Tibial nerve (tissue), 4 donors: Measurements from ENCODE around the gene FRMD6. TPM values are rescaled to one million over a fixed set of nuclear protein-coding genes. Genes with fewer than 3 reads are reported as not detected.
A peak's percentile ranks its signal among the peaks of the same experiment; 100 is the strongest.

Source experiments
- DNase-seq, 2 donors: peaks; one replicate each; pipeline ENCODE4 v3.0.0-alpha.2; 2019; ENCODE audit warnings: low spot score in 2 of 2
- H3K27ac ChIP-seq, 4 donors: fragments of 200-600 bp; sonication (generic) in 3 of 4; one replicate each; pipeline ENCODE4 v1.5.1; 2017 to 2019; ENCODE audit warnings: mild to moderate bottlenecking in 1 of 4
- H3K27me3 ChIP-seq, 2 donors: fragments of 200-600 bp; sonication (generic) in 1 of 2; one replicate each; pipeline versions ENCODE4 v1.5.1 to v1.6.0; 2017 to 2019
- H3K36me3 ChIP-seq, 3 donors: fragments of 200-600 bp; sonication (generic); one replicate each; pipeline ENCODE4 v1.5.1; 2018 to 2019
- H3K4me1 ChIP-seq, 4 donors: fragments of 200-600 bp; sonication (generic) in 3 of 4; one replicate each; pipeline ENCODE4 v1.5.1; 2017 to 2019
- H3K4me3 ChIP-seq, 4 donors: fragments of 200-600 bp; sonication (generic) in 3 of 4; one replicate each; pipeline ENCODE4 v1.5.1; 2017 to 2019; ENCODE audit warnings: mild to moderate bottlenecking in 1 of 4, moderate library complexity in 1 of 4
- H3K9me3 ChIP-seq, 4 donors: fragments of 200-600 bp; sonication (generic) in 3 of 4; one replicate each; pipeline ENCODE4 v1.5.1; 2017 to 2019
- CTCF ChIP-seq, 5 experiments: fragments of 200-600 bp in 3 of 5; fragments of 450-650 bp in 2 of 5; sonication (generic) in 3 of 5; IDR thresholded peaks; one replicate each; pipeline ENCODE4 v1.5.1; 2016 to 2019; ENCODE audit warnings: antibody characterized with exemption in 5 of 5, mild to moderate bottlenecking in 3 of 5, moderate library complexity in 2 of 5
- EP300 ChIP-seq, 2 donors: sonication (generic); formaldehyde crosslinking; IDR thresholded peaks; one replicate each; pipeline ENCODE4 v1.6.1; 2017; ENCODE audit warnings: antibody characterized with exemption in 2 of 2, mild to moderate bottlenecking in 1 of 2
- POLR2A ChIP-seq, 2 donors: fragments of 450-650 bp; IDR thresholded peaks; one replicate each; pipeline ENCODE4 v1.6.1; 2017; ENCODE audit warnings: antibody characterized with exemption in 2 of 2, mild to moderate bottlenecking in 2 of 2, moderate library complexity in 2 of 2
- WGBS, 2 donors: methylation state at CpG; one replicate each; pipeline ENCODE4 v1.1.5; 2018; 5-methylcytosine and 5-hydroxymethylcytosine counted together
- total RNA-seq, 4 donors: library from RNA; depleted of rRNA; stranded (reverse); fragments of >200 nt; gene quantifications; one replicate each; pipeline ENCODE4 v1.1.0, GENCODE V29; 2016

FRMD6 gene
- total RNA-seq, 4 donors from 2014 or later: 31.6 to 52.4 (median 44.9) TPM

DNA sequence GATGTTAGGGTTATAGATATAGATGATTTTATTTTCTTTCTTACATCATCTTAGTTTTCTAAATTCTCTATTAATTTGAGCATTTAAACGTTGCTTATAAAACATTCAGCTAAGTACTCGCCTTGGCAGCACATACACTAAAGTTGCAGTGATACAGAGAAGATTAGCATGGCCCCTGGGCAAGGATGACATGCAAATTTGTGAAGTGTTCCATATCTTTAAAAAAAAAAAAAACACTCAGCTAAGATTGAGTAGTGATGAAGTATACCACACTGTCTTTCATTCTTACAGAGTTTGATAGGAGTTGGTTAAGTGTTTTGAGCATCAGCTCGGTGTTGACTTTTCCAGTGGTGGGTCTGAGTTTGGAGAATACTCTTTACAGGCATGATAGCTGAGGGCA, 72.3 kb downstream of the FRMD6 start:
- no peaks in the 10 kb centered on the region for H3K4me1 ChIP-seq
- H3K4me3 ChIP-seq: no peak overlapping the region
- no peaks in the 10 kb centered on the region for H3K27me3 ChIP-seq
- no peak for TF ChIP-seq EP300 (IDR thresholded peaks at IDR 0.05)
- TF ChIP-seq CTCF (IDR thresholded peaks at IDR 0.05): no peak
- no peak for TF ChIP-seq POLR2A (IDR thresholded peaks at IDR 0.05)
- 87 to 89% methylated on average over 3 of the region's 3 CpGs for WGBS, 2 donors
- no peak overlapping the region for H3K27ac ChIP-seq
- no peaks in the 10 kb centered on the region for H3K9me3 ChIP-seq
- H3K36me3 ChIP-seq: peaks cover 0 to 92% (median 0%) of the 10 kb centered on the region in 3 donors
- DNase-seq: no peak

DNA sequence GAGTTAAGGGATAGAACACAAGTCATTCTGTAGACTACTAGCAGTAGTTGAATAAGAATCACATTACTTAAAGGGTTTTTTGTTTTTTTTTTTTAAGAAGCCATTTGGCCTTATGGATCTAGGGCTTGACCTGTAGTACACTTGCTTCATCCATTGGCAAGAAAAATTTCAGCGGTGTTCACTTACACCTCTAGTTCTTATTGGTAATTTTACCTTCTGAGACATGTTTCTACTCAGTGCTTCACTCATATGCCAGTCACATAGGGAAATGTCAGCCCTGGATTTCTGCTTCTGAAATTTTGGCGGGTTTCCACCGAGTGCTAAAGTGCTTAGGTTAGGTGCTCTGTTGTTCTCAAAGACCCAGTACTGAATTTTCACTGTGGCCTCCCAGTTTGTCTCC, 72.9 kb downstream of the FRMD6 start:
- H3K9me3 ChIP-seq: no peaks in the 10 kb centered on the region
- DNase-seq: no peak
- no peaks in the 10 kb centered on the region for H3K4me1 ChIP-seq
- 60 to 72% methylated on average over 3 of the region's 3 CpGs for WGBS, 2 donors
- TF ChIP-seq EP300 (IDR thresholded peaks at IDR 0.05): no peak
- TF ChIP-seq POLR2A (IDR thresholded peaks at IDR 0.05): no peak
- no peak for TF ChIP-seq CTCF (IDR thresholded peaks at IDR 0.05)
- H3K4me3 ChIP-seq: no peak overlapping the region
- H3K36me3 ChIP-seq: peaks cover 0 to 92% (median 0%) of the 10 kb centered on the region in 3 donors
- H3K27me3 ChIP-seq: no peaks in the 10 kb centered on the region
- H3K27ac ChIP-seq: peak overlapping the region in 1 of 4 donors; percentile 29

- TF ChIP-seq POLR2A (IDR thresholded peaks at IDR 0.05) (no peak), EP300 (IDR thresholded peaks at IDR 0.05) (no peak), CTCF (IDR thresholded peaks at IDR 0.05) (no peak)
- Histone ChIP-seq H3K9me3 (no peaks in the 10 kb centered on the region), H3K36me3 (peaks cover 0 to 89% (median 0%) of the 10 kb centered on the region in 3 donors), H3K4me3 (no peak overlapping the region), H3K4me1 (no peaks in the 10 kb centered on the region), H3K27me3 (no peaks in the 10 kb centered on the region), H3K27ac (peak overlapping the region in 1 of 4 donors; percentile 5)
- 48 to 56% methylated on average over 3 of the region's 3 CpGs for WGBS, 2 donors
- no peak for DNase-seq
These were observed 73.4 kb downstream of the FRMD6 start for GRCh38 chr14:51725061-51725460.

DNA sequence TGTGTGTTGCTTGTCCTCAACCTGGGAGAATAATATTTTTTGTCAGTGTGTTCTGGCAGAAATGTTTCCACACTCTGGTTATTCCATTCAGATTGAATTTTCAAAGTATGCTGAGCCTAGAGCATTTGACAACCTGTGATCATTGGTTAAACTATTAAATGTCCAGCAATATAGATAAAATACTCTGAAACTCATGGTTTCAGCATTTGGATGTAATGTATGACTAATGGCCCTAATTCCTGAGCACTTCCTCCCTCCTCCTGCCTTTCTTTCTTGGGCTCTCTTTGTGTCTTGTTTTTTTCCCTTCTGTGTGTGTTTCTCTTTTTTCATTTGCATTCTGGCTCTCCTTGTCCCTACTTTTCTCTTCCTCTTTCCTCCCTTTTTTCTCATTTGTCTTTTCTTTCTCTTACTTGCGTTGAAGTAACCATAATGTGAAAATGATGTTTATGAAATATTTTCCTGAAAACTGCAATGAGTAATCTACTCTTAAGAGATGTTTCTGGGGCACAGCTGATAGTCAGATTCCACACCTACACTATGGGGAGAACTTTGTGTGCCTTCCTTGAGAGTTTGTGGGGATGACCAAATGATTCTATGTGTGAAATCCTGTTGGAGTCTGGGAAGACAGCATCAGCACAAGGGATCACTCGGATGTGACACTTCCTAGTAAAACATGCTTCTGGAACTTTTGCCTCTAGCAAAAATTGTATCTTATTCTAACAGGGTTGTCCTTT, 74.6 kb downstream of the FRMD6 start:
- Histone ChIP-seq H3K4me1 (no peaks in the 10 kb centered on the region), H3K9me3 (no peaks in the 10 kb centered on the region), H3K27ac (peak overlapping the region in 1 of 4 donors; percentile 39), H3K4me3 (no peak overlapping the region), H3K27me3 (no peaks in the 10 kb centered on the region), H3K36me3 (peaks cover 0 to 76% (median 0%) of the 10 kb centered on the region in 3 donors)
- TF ChIP-seq CTCF (IDR thresholded peaks at IDR 0.05) (no peak), POLR2A (IDR thresholded peaks at IDR 0.05) (no peak), EP300 (IDR thresholded peaks at IDR 0.05) (no peak)
- 86 to 87% methylated on average over 2 of the region's 2 CpGs for WGBS, 2 donors
- no peak for DNase-seq

DNA sequence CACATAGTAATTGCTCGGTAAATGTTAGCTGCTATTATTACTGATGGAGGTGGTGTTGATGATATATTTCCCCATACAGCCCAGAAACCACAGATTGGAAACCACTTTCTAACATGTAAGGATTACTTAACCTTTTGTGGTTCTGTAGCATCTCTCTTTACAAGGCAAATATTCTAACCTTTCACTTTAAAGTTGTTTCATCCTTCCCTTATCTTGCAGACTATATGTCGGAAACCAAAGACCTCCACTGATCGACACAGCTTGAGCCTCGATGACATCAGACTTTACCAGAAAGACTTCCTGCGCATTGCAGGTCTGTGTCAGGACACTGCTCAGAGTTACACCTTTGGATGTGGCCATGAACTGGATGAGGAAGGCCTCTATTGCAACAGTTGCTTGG, 75.8 kb downstream of the FRMD6 start:
- peaks cover 0 to 64% (median 0%) of the 10 kb centered on the region in 3 donors for H3K36me3 ChIP-seq
- no peak for DNase-seq
- WGBS, 2 donors: 90 to 95% methylated on average over 5 of the region's 5 CpGs
- H3K9me3 ChIP-seq: no peaks in the 10 kb centered on the region
- H3K27ac ChIP-seq: no peak overlapping the region
- no peak for TF ChIP-seq POLR2A (IDR thresholded peaks at IDR 0.05)
- no peak for TF ChIP-seq EP300 (IDR thresholded peaks at IDR 0.05)
- no peak for TF ChIP-seq CTCF (IDR thresholded peaks at IDR 0.05)
- H3K27me3 ChIP-seq: no peaks in the 10 kb centered on the region
- H3K4me1 ChIP-seq: no peaks in the 10 kb centered on the region
- H3K4me3 ChIP-seq: no peak overlapping the region
